Loucy (cell line): ENCODE measurements around the gene RHOT1.

ENCODE experiments used
- CTCF ChIP-seq: fragments of 200-600 bp; sonication (generic); conservative IDR thresholded peaks from 2 replicates; pipeline ENCODE4 v1.5.1; 2014; ENCODE audit warnings: mild to moderate bottlenecking, antibody characterized with exemption, low read length
- EZH2phosphoT487 ChIP-seq: fragments of 200-600 bp; IDR thresholded peaks from 2 replicates; pipeline ENCODE4 v1.6.1; 2018; ENCODE audit warnings: antibody characterized with exemption, mild to moderate bottlenecking, moderate library complexity, borderline replicate concordance

GRCh38 chr17:32226886-32227285, 84.6 kb downstream of the RHOT1 start:
- TF ChIP-seq CTCF (no peak), EZH2phosphoT487 (no peak)
